NCI-H748 (cell line): ENCODE measurements around the gene ABCF2.

Experiments
- DNase-seq: peaks from one replicate; lab custom pipeline; 2025; ENCODE audit not compliant: unreplicated experiment; lab: John Stamatoyannopoulos, UW

Gene ABCF2

GRCh38 chr7:151226875-151227782 is at the start of gene ABCF2:
TSS of gene ABCF2 (minus strand) at chr7:151227205. CDS start at chr7:151226458, 747 bp downstream.
- peak; percentile 98 for DNase-seq

DNA sequence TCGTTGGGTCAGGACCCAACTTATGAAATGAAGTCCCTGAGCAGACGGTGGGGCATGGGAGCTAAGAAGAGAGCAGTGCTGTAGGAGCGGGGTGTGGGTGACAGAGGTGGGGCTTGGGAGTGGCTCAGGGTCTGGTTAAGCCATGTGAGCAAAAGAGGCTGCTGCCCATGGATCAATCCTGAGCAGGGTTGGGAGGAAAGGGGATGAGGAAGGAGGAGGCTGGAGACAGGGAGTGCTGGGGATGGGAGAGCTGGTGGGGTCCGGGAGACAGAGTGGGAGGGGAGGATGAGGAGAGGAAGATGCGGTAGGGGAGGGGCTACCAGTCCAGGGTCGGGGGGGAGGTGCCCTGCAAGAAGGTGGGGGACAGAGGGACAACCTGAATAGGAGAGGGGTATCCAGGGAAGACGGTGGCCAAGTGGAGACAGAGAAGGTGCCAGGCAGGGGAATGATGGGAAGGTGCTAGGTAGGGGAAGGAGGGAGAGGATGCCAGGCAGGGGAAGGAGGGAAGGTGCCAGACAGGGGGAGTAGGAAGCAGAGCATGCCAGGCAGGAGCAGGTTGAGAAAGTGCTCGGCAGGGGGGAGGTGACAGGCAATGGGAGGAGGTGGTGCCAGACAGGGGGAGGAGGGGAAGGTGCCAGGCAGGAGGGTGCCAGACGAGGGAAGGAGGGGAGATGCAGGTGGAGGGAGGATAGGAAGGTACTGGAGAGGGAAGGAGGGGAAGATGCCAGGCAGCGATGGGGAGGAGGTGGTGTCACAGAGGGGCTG is 49.0 kb upstream of the ABCF2 start:
- no peak for DNase-seq

DNA sequence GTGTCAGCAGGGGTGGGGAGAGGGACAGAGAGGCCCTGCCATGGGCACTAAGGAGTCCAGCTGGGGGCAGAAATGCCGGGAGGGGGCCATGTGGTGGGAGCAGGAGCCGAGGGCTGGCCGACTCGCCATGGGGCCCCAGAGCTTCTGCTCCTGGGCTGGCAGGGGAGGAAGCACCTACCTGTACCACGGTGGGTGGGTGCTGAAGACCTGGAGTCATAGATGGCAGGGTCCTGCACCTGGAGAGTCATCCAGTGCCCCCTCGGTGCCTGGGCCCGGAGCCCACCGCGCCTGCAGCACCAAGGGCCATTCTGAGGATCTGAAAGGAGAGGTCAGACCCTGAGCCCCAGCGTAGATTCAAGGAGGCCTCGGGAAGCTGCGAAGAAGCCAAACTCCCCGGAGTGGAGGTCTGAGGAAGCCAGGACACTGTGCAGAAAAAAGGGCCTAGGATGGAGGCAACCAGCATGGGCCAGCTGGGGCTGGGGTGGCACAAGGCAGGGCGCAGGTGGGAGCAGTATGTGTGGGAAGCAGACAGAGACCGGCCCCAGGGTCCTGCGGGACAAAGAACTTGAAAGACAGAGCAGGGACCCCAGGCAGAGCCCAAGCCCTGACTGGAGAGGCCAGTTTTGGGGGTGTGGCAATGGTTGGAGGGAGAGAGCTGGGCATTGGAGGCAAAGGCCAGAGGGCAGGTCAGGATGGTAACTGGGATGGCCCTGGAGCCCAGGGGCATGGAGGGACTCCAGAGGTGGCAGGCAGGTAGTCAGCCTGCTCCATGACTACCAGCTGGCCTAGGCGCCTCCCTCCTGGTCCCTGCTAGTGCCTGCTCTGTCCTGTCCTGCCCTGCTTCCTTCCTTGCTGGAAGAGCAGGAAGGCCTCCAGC is 48.2 kb upstream of the ABCF2 start:
- DNase-seq = no peak

DNA sequence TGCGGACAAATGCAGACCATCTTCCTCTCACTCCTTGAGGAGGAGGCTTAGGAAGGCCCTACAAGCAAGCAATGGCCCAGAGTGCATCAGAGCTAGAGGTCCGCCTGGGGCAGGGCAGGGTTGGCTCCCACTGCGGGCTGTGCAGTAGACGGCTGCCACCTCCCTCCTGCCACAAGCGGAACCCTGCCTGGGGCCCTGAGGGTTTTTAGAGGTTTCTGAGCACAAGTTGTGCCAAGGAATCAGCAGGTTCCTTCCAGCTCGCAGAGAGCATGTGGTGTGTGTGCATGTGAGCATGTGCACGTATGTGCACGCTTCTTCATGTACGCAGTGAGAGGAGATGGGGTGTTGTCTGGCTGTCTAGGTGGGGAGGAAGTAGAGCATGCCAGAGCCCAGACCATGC is 47.4 kb upstream of the ABCF2 start:
- no peak for DNase-seq

DNA sequence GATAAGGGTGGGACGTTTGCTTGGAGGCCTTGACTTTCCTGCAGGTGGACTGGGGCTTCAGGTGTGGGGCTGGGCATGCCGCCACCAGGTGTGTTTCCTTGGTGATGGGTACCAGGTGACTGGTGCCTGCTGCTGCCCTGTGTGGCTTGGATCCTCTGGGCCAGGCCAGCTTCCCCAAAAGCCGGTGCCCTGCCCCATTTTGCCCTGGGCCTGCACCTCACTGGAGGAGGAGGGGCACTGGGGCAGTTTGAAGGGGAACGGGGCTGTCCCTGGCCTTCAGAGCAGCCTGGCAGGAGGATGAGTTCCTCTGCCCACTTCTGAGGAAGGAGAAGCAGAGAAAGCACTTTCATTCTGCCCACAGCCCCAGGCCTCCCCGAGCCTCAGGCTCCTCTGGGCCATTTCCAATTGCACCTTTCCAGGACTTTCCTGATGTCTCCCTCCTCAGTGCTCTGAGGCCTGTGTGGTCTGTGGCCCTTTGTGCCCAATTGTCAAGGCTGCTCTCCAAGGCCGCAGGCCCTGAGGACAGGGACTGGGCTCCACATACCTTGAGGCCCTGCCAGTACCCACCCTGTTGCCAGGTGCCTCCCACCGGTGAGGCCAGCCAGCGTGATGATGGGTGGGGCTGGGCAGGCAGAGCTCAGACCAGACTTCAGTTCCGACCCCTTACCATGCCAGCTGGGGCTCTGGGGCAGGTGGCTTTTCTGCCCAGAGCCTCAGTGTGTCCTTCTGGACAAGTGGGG is 46.8 kb upstream of the ABCF2 start:
- DNase-seq = no peak

DNA sequence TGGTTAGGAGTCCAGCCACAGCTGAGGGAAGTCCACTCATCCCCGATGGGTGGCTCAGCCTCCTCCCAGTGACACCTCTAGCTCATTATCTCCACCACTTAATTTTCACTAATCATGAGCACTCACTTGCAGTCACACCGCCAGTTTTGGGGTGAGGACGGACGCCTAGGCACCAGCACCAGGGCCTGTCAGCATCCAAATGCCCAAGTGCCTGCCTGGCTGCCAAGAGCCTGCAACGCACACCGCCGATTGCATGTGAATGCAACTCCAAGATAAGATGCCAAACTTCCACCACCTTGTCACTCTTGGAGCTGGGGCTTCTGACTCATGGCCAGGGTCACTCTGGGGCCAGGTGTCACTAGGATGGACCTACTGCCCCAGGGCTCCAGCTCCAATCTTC is 45.9 kb upstream of the ABCF2 start:
- DNase-seq = no peak

DNA sequence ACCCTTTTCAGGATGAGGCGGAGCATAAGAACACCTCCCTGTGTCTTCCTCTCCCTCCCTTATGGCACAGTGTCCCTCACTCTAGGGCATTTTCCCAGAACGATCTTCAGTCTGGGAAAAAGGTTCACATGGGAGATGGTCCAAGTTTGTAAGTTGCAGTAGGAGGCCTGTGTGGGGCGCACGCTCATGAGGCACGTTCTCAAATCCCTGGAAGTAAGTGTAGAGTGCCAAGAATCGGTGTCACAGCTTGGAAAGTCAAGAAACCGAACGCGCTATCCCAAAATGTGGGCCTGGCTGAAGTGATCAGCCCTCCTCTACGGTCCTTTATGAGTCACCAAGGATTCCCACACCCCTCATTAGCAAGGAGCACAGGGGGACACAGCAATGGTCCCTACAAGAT is 45.4 kb upstream of the ABCF2 start:
- no peak for DNase-seq

GRCh38 chr7:151271699-151272355 is 44.8 kb upstream of the ABCF2 start:
- no peak for DNase-seq

DNA sequence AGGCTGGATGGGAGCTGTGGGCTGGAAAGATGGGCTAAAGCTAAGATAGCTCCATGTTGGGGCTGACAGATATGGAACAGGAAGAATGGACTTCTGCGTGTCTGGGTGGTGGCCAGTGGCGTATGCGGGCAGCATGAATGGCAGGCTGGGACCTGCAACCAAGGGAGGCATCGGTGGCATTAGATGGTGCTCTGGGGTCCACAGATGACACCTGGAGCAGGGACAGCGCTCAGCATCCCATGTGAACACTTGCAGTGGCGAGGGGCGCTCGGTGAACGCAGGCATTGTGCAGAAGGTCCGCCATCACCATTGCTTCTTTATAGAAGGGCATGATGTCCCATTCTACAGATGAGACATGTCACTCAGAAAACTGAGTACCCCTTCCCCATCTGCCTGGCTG is 42.5 kb upstream of the ABCF2 start:
- DNase-seq = no peak

GRCh38 chr7:151265351-151265931 is 38.4 kb upstream of the ABCF2 start:
- no peak for DNase-seq

DNA sequence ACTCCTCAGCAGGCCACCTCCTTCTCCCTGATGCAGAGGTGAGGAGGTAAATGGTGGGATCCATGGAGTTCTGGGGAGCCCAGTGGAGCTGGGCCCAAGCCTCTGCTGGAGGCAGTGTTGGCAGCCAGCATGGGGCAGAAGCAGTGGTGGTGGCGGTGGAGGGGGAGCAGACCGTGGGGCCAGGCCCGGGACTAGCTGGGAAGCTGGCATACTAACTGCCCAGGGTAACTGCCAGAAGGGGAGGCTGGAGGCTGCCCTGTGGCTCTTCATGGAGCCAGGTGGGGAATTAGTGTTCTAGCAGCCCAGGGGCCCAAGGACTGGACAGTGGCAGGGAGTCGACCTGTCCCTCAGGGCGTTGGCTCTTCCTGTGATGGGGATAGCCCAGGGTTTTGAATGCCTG is 37.6 kb upstream of the ABCF2 start:
- DNase-seq = no peak

DNA sequence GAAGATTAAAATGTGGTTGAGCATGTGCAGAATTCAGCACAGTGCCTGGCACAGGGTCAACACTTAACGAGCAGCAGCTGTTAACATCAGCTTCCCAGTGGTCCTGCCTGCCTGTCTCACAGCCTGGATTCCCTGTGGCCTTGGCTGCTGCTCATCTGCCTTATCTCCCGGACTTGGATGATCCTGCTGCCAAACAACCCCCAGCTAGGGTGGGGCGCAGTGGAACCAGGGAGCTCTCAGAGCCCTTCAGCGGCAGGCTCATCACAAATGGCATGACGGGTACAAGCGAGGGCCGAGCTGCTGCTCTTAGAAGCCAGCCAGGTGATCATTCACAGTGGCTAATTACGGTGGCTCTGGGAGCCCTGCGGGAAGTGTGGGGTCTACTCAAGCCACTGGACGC is 34.5 kb upstream of the ABCF2 start:
- peak; percentile 12 for DNase-seq

DNA sequence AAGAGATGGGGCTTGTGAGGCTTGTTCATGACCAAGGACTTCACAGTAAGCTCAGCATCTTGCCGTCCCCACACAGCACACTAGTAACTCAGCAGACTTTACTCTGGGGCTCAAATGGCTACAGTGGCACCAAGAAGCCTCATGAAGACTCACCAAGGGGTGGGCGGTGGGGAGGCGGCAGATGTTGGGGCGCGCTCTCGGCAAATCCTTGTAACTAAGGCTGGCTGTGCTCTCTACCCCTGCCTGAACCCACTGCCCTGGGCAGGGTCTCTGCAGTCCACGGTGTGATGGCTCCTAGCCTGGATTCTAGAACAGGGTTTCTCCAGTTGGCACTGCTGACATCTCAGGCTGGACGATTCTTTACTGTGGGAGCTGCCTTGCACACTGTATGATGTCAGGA is 33.9 kb upstream of the ABCF2 start:
- DNase-seq = no peak

GRCh38 chr7:151260471-151260870 is 33.5 kb upstream of the ABCF2 start:
- no peak for DNase-seq

GRCh38 chr7:151257990-151258389 is 31.0 kb upstream of the ABCF2 start:
- no peak for DNase-seq

DNA sequence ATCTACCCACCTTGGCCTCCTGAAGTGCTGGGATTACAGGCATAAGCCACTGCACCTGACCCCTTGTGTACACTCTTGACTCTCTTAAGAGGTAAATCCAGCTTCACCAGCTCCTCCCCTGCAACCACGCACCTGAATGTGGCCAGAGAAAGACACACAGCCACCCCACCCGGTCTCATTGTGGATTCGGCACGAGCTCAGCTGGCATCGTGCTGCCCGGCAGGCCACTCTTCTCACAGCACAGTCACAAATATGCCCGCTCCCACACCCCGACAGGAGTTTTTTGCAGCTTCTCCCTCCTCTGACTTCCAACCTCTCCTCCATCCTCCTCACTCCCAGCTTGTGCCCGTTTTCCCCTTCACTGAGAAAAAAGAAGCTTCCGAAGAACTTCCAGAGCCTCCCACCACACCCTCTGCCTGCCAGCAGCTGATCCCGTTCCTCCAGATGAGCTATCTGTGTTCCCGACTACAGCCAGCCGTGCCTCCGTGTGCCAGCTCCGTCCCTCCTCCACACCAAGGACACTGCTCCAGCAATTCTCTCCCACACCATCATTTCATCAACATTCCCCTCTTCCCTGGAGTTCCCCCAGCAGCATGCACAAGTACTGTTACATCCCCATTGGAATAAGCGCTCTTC is 29.5 kb upstream of the ABCF2 start:
- DNase-seq = no peak

DNA sequence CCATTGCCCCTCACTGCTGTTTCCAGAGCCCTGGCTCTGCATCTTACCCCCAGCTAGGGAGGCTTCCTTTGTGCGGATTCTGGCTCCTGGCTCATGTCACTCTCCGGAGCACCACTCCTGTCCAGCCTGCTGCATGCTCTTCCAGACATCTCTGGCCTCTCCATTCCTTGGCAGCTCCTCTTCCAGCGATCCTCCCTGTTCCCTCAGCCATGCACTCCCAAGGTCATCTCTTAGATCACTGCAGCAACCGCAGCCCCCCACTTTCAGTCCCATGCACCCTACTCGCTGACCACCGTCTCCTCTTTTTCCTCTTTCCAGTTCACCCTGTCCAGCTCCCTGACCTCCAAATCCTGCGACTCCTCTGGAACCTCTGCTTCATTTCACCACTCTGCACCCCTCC is 28.4 kb upstream of the ABCF2 start:
- no peak for DNase-seq

DNA sequence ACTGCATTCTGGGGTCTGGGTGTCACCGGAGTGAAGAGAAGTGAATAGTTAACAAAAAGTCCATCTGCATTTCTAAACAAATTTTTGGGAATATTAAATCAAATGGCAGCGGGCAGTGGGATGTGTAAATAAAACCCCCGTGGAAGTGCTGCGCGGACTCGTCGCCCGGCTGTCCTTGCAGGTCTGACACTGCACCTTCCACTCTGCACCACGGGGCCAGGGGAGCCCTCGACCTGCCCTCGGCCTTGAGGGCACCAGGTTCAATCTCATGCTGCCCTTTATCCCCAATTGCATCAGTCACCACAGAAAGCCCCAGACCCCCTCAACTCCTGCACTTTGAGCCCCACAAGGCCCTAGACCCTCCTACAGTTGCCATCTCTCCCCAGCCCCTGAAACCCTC is 27.8 kb upstream of the ABCF2 start:
- no peak for DNase-seq

- DNase-seq = no peak
Measured at GRCh38 chr7:151254316-151254715, 27.3 kb upstream of the ABCF2 start.
